GM18870 (cell line): ENCODE results near the gene NRIP1.

ENCODE experiments used
- ATAC-seq: cut with Tn5 transposase; IDR thresholded peaks from one replicate; pipeline ENCODE4 v1.9.1; 2021; ENCODE audit warnings: moderate library complexity; ENCODE audit not compliant: unreplicated experiment

NRIP1 gene

GRCh38 chr21:14926186-14926585 lies 138.6 kb downstream of the NRIP1 start:
- no peak for ATAC-seq

- ATAC-seq, result no peak
Measured at GRCh38 chr21:14923468-14923867, 141.3 kb downstream of the NRIP1 start.

DNA sequence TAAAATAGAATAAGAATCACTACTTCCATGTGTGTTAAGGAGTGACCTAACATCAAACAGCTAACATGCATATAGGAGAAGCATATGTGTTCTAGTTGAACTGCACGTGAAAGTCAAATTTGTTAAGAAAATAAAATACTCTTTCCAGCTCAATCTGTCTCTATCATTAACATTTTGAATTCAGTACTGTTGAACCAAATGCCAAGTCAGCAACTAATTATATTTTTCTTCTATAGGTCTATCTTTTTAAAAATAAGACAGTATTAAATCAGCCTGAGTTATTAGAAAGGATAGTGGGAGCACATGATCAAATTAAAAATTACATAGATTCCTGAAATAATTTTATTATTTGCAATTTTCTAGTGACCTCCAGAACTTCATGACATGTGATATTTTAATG lies 141.8 kb downstream of the NRIP1 start:
- ATAC-seq, result no peak

- no peak for ATAC-seq
Measured at GRCh38 chr21:14918527-14918926, 146.3 kb downstream of the NRIP1 start.

GRCh38 chr21:14917762-14918161 lies 147.0 kb downstream of the NRIP1 start:
- no peak for ATAC-seq

DNA sequence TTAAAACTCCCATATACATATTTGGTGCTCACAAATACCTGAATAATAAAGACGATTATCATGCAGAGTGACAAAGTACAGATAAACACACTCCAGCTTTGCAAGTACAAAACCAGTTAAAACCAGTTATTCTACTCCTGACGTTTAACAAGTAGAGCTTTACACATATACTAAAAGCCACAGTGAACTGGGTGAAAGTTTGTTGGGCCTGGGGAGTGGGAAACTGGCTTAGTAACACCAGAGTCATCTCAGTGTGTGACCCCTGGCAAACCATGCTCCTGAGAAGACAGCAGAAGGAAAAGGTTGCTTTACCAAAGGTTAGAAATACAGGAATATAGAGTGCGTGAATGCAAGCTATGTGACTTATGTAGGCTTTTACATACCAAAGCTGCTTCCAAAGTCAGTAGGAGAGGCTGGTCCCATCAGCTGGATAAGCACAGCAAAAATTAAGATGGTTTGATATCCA lies 148.1 kb downstream of the NRIP1 start:
- ATAC-seq, result no peak

DNA sequence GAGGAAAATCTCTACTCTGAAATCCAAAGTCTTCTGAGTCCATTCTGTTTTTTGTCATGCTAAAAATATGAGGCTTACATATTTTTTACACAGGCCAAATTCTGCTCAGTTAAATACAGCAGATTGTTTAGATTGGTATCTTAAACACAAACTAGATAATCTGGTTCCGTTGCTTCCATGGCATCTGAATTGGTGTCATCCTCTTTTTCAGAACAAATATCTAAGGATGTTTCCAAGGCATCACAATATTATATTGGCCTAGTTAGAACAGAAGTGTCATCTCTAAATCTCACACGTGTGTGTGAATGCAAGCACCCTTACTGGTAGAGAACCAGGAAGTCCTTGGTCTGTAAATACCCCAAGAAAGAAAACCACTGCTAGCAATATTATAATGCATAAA lies 151.2 kb downstream of the NRIP1 start:
- ATAC-seq, result no peak

GRCh38 chr21:14911351-14911750 lies 153.4 kb downstream of the NRIP1 start:
- no peak for ATAC-seq
